WTC11 (cell line): ENCODE measurements around the gene SDCCAG8. TPM values are rescaled to one million over a fixed set of nuclear protein-coding genes. Genes with fewer than 3 reads are reported as not detected.

Experiments
- ATAC-seq: fragments of 200-7000 bp; cut with Tn5 transposase; 2 replicates; pipeline ENCODE4 v1.10.0; 2021; ENCODE audit warnings: mild to moderate bottlenecking, moderate library complexity
- CTCF ChIA-PET: fragments of 300-600 bp; sonication (Branson Sonifier 250); formaldehyde crosslinking; loops from one replicate; lab custom pipeline; 2021; ENCODE audit warnings: antibody characterized with exemption; lab: Charles Lee
- POLR2A ChIA-PET: fragments of 350-600 bp; sonication (Branson Sonifier 250); formaldehyde crosslinking; loops from one replicate; lab custom pipeline; 2021; ENCODE audit warnings: antibody characterized with exemption; lab: Charles Lee
- DNase-seq: peaks from one replicate; pipeline ENCODE4 v3.0.0; 2021; ENCODE audit warnings: low spot score
- H3K27ac Mint-ChIP-seq: 2 replicates; pipeline ENCODE4 v1.8.0; 2021; ENCODE audit warnings: mixed read lengths
- H3K27me3 Mint-ChIP-seq: 2 replicates; pipeline ENCODE4 v1.8.0; 2021; ENCODE audit warnings: low read depth, mild to moderate bottlenecking, moderate library complexity, mixed read lengths
- H3K36me3 Mint-ChIP-seq: 2 replicates; pipeline ENCODE4 v1.8.0; 2021; ENCODE audit warnings: mixed read lengths
- H3K4me1 Mint-ChIP-seq: 2 replicates; pipeline ENCODE4 v1.8.0; 2022; ENCODE audit warnings: mixed read lengths
- H3K4me3 Mint-ChIP-seq: 2 replicates; pipeline ENCODE4 v1.8.0; 2021; ENCODE audit warnings: mild to moderate bottlenecking, moderate library complexity, mixed read lengths
- H3K9me3 Mint-ChIP-seq: 2 replicates; pipeline ENCODE4 v1.8.0; 2021; ENCODE audit warnings: mixed read lengths
- NFATC4 ChIP-seq: fragments of 250-450 bp; sonication (Bioruptor Pico); IDR thresholded peaks from 2 replicates; pipeline ENCODE4 v1.9.0; 2021; ENCODE audit warnings: mild to moderate bottlenecking
- NFYB ChIP-seq: sonication (generic); formaldehyde crosslinking; conservative IDR thresholded peaks from 2 replicates; pipeline ENCODE4 v1.8.0; 2022; ENCODE audit warnings: low read depth, missing genetic modification reagents
- RELA ChIP-seq: sonication (generic); formaldehyde crosslinking; IDR thresholded peaks from 2 replicates; pipeline ENCODE4 v1.8.1; 2022; ENCODE audit warnings: missing genetic modification reagents, mild to moderate bottlenecking, borderline replicate concordance
- SMAD3 ChIP-seq: sonication (generic); formaldehyde crosslinking; IDR thresholded peaks from 2 replicates; pipeline ENCODE4 v1.8.0; 2022; ENCODE audit warnings: missing genetic modification reagents, mild to moderate bottlenecking, borderline replicate concordance
- SMAD4 ChIP-seq: sonication (generic); formaldehyde crosslinking; IDR thresholded peaks from 2 replicates; pipeline ENCODE4 v1.8.0; 2022; ENCODE audit warnings: mild to moderate bottlenecking, missing genetic modification reagents
- TEAD1 ChIP-seq: sonication (generic); formaldehyde crosslinking; IDR thresholded peaks from 2 replicates; pipeline ENCODE4 v1.8.0; 2022; ENCODE audit warnings: mild to moderate bottlenecking, missing genetic modification reagents
- ZNF232 ChIP-seq: sonication (generic); formaldehyde crosslinking; IDR thresholded peaks from 2 replicates; pipeline ENCODE4 v1.8.0; 2022; ENCODE audit warnings: mild to moderate bottlenecking, missing genetic modification reagents
- ZNF396 ChIP-seq: fragments of 250-450 bp; sonication (Bioruptor Pico); IDR thresholded peaks from 2 replicates; pipeline ENCODE4 v1.8.0; 2021; ENCODE audit warnings: mild to moderate bottlenecking, moderate library complexity, borderline replicate concordance
- total RNA-seq: library from RNA; stranded (reverse); gene quantifications from 3 replicates; pipeline ENCODE4 v1.2.3, GENCODE V29; 2021
- TF ChIP-seq, protein P1 (sequence below): fragments of 250-450 bp; sonication (Bioruptor Pico); IDR thresholded peaks from 2 replicates; pipeline ENCODE4 v1.9.0; 2021; ENCODE audit warnings: mild to moderate bottlenecking
- TF ChIP-seq, protein P2 (sequence below): sonication (generic); formaldehyde crosslinking; IDR thresholded peaks from 2 replicates; pipeline ENCODE4 v1.8.1; 2022; ENCODE audit warnings: missing genetic modification reagents, borderline replicate concordance
- TF ChIP-seq, protein P3 (sequence below): sonication (generic); formaldehyde crosslinking; IDR thresholded peaks from 2 replicates; pipeline ENCODE4 v1.8.1; 2023; ENCODE audit warnings: mild to moderate bottlenecking, missing genetic modification reagents, moderate library complexity
- TF ChIP-seq, protein P4 (sequence below): sonication (generic); formaldehyde crosslinking; IDR thresholded peaks from 2 replicates; pipeline ENCODE4 v1.8.1; 2023; ENCODE audit warnings: mild to moderate bottlenecking, moderate library complexity, missing genetic modification reagents
- TF ChIP-seq, protein P5 (sequence below): fragments of 250-450 bp; sonication (Bioruptor Pico); IDR thresholded peaks from 2 replicates; pipeline ENCODE4 v1.9.0; 2021; ENCODE audit warnings: moderate library complexity, mild to moderate bottlenecking, inconsistent platforms, borderline replicate concordance
- TF ChIP-seq, protein P6 (sequence below): fragments of 250-450 bp; sonication (Bioruptor Pico); IDR thresholded peaks from 2 replicates; pipeline ENCODE4 v1.9.0; 2021; ENCODE audit warnings: mild to moderate bottlenecking, borderline replicate concordance
- TF ChIP-seq, protein P7 (sequence below): sonication (generic); formaldehyde crosslinking; IDR thresholded peaks from 2 replicates; pipeline ENCODE4 v1.8.0; 2022; ENCODE audit warnings: mild to moderate bottlenecking, missing genetic modification reagents
- TF ChIP-seq, protein P8 (sequence below): sonication (generic); formaldehyde crosslinking; conservative IDR thresholded peaks from 2 replicates; pipeline ENCODE4 v1.8.1; 2022; ENCODE audit warnings: mild to moderate bottlenecking, missing genetic modification reagents

The SDCCAG8 gene
- total RNA-seq, 1 experiment from 2014 or later: 44.3 TPM

DNA sequence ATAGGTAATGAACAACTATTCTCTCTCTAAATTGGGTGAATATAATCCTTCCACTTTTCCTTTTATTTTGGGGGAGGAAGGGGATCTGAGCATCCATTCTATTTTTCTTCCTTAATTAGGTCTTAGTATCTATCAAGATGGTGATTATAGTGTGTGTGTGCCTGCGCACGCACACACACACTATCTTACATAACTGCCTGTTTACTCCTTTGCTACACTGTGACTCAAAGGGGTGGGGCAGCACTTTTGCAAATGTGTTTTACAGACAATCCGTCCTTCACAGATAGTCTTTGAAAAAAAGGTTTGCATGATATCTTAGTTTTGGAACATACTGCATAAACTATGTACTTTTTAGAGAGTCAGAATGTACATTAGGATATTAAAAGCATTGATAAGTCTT lies 191.5 kb downstream of the SDCCAG8 start:
- H3K9me3 Mint-ChIP-seq: peaks cover 4% of the 10 kb centered on the region; the same call in 1 of the 2 replicates
- H3K4me1 Mint-ChIP-seq: 0 out of 2 replicates have a peak, but pooled peaks cover 5% of the 10 kb centered on the region
- POLR2A ChIA-PET: no interaction called here
- H3K36me3 Mint-ChIP-seq: no peaks in the 10 kb centered on the region
- CTCF ChIA-PET: interaction anchor here (1.1 kb wide), 1 partner anchor 104 kb away, joined by 5 read pairs; no protein-coding TSS in a partner anchor
- ATAC-seq (no peak), DNase-seq (no peak)
- H3K27ac Mint-ChIP-seq: no peak overlapping the region
- no peaks in the 10 kb centered on the region for H3K27me3 Mint-ChIP-seq
- TF ChIP-seq, protein P1, sequence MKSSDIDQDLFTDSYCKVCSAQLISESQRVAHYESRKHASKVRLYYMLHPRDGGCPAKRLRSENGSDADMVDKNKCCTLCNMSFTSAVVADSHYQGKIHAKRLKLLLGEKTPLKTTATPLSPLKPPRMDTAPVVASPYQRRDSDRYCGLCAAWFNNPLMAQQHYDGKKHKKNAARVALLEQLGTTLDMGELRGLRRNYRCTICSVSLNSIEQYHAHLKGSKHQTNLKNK (CRISPR knock-in tag): no peak
- TF ChIP-seq ZNF232 (CRISPR knock-in tag) (no peak), TEAD1 (CRISPR knock-in tag) (no peak), NFATC4 (CRISPR knock-in tag) (no peak), SMAD3 (no peak)
- TF ChIP-seq, protein P2, sequence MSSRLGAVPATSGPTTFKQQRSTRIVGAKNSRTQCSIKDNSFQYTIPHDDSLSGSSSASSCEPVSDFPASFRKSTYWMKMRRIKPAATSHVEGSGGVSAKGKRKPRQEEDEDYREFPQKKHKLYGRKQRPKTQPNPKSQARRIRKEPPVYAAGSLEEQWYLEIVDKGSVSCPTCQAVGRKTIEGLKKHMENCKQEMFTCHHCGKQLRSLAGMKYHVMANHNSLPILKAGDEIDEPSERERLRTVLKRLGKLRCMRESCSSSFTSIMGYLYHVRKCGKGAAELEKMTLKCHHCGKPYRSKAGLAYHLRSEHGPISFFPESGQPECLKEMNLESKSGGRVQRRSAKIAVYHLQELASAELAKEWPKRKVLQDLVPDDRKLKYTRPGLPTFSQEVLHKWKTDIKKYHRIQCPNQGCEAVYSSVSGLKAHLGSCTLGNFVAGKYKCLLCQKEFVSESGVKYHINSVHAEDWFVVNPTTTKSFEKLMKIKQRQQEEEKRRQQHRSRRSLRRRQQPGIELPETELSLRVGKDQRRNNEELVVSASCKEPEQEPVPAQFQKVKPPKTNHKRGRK (CRISPR knock-in tag): no peak
- TF ChIP-seq, protein P3, sequence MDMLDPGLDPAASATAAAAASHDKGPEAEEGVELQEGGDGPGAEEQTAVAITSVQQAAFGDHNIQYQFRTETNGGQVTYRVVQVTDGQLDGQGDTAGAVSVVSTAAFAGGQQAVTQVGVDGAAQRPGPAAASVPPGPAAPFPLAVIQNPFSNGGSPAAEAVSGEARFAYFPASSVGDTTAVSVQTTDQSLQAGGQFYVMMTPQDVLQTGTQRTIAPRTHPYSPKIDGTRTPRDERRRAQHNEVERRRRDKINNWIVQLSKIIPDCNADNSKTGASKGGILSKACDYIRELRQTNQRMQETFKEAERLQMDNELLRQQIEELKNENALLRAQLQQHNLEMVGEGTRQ: no peak
- TF ChIP-seq, protein P4, sequence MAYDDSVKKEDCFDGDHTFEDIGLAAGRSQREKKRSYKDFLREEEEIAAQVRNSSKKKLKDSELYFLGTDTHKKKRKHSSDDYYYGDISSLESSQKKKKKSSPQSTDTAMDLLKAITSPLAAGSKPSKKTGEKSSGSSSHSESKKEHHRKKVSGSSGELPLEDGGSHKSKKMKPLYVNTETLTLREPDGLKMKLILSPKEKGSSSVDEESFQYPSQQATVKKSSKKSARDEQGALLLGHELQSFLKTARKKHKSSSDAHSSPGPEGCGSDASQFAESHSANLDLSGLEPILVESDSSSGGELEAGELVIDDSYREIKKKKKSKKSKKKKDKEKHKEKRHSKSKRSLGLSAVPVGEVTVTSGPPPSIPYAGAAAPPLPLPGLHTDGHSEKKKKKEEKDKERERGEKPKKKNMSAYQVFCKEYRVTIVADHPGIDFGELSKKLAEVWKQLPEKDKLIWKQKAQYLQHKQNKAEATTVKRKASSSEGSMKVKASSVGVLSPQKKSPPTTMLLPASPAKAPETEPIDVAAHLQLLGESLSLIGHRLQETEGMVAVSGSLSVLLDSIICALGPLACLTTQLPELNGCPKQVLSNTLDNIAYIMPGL (CRISPR knock-in tag): no peak
- TF ChIP-seq, protein P5, sequence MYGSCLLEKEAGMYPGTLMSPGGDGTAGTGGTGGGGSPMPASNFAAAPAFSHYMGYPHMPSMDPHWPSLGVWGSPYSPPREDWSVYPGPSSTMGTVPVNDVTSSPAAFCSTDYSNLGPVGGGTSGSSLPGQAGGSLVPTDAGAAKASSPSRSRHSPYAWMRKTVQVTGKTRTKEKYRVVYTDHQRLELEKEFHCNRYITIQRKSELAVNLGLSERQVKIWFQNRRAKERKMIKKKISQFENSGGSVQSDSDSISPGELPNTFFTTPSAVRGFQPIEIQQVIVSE (CRISPR knock-in tag): no peak
- TF ChIP-seq, protein P6, sequence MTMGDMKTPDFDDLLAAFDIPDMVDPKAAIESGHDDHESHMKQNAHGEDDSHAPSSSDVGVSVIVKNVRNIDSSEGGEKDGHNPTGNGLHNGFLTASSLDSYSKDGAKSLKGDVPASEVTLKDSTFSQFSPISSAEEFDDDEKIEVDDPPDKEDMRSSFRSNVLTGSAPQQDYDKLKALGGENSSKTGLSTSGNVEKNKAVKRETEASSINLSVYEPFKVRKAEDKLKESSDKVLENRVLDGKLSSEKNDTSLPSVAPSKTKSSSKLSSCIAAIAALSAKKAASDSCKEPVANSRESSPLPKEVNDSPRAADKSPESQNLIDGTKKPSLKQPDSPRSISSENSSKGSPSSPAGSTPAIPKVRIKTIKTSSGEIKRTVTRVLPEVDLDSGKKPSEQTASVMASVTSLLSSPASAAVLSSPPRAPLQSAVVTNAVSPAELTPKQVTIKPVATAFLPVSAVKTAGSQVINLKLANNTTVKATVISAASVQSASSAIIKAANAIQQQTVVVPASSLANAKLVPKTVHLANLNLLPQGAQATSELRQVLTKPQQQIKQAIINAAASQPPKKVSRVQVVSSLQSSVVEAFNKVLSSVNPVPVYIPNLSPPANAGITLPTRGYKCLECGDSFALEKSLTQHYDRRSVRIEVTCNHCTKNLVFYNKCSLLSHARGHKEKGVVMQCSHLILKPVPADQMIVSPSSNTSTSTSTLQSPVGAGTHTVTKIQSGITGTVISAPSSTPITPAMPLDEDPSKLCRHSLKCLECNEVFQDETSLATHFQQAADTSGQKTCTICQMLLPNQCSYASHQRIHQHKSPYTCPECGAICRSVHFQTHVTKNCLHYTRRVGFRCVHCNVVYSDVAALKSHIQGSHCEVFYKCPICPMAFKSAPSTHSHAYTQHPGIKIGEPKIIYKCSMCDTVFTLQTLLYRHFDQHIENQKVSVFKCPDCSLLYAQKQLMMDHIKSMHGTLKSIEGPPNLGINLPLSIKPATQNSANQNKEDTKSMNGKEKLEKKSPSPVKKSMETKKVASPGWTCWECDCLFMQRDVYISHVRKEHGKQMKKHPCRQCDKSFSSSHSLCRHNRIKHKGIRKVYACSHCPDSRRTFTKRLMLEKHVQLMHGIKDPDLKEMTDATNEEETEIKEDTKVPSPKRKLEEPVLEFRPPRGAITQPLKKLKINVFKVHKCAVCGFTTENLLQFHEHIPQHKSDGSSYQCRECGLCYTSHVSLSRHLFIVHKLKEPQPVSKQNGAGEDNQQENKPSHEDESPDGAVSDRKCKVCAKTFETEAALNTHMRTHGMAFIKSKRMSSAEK: no peak
- no peak overlapping the region for H3K4me3 Mint-ChIP-seq

DNA sequence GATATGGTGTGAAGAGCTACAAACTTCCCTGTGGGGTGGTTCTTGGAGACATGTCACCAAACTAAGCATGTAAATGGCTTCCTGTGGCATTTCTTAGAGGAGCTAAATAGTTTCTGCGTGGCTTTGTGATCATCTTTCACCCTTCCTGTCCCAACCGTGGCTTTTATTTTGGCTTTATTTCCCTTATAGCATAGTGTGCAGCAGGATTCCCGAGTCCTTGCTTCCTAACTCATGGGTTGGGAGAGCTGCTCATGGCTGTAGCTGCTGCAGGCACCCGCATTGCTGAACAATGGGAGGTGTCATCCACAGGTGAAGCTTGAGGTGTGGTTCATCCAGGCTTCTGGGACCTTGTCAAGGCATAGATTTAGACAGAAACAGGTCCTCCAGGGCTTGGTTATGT lies 192.0 kb downstream of the SDCCAG8 start:
- H3K27ac Mint-ChIP-seq: no peak overlapping the region
- ATAC-seq: no peak
- no peaks in the 10 kb centered on the region for H3K36me3 Mint-ChIP-seq

DNA sequence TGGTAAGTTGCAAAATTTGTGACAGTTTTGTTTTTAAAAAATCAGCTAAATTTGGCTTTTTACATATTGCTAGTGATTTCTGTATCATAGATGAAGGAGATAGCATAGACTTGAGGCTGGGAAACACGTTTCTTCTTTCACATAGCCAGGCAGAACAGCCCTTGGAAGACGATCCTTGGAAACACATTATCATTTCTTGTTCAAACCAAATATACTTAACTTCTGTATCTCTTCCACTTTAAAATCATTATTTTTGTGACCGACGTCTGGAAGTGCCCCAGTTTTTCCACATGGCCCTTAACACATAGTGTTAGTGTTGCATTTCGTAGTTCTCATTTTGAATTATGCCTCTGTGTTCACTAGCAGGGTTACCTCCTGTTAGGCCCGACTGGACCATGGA lies 193.5 kb downstream of the SDCCAG8 start:
- Mint-ChIP-seq H3K27me3 (no peaks in the 10 kb centered on the region), H3K36me3 (no peaks in the 10 kb centered on the region), H3K9me3 (peaks cover 4% of the 10 kb centered on the region; the same call in 1 of the 2 replicates), H3K4me1 (0 out of 2 replicates have a peak, but pooled peaks cover 10% of the 10 kb centered on the region), H3K4me3 (no peak overlapping the region), H3K27ac (no peak overlapping the region)
- ChIA-PET CTCF (no interaction called here), POLR2A (no interaction called here)
- ATAC-seq (no peak), DNase-seq (no peak)
- TF ChIP-seq, protein P7, sequence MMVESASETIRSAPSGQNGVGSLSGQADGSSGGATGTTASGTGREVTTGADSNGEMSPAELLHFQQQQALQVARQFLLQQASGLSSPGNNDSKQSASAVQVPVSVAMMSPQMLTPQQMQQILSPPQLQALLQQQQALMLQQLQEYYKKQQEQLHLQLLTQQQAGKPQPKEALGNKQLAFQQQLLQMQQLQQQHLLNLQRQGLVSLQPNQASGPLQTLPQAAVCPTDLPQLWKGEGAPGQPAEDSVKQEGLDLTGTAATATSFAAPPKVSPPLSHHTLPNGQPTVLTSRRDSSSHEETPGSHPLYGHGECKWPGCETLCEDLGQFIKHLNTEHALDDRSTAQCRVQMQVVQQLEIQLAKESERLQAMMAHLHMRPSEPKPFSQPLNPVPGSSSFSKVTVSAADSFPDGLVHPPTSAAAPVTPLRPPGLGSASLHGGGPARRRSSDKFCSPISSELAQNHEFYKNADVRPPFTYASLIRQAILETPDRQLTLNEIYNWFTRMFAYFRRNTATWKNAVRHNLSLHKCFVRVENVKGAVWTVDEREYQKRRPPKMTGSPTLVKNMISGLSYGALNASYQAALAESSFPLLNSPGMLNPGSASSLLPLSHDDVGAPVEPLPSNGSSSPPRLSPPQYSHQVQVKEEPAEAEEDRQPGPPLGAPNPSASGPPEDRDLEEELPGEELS (CRISPR knock-in tag): no peak
- TF ChIP-seq ZNF396 (CRISPR knock-in tag) (no peak), NFYB (no peak)
- TF ChIP-seq, protein P8, sequence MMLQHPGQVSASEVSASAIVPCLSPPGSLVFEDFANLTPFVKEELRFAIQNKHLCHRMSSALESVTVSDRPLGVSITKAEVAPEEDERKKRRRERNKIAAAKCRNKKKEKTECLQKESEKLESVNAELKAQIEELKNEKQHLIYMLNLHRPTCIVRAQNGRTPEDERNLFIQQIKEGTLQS: no peak
- TF ChIP-seq, protein P3: no peak

More for the DNA sequence above, 192.0 kb downstream of the SDCCAG8 start:
- H3K4me3 Mint-ChIP-seq: no peak overlapping the region
- H3K4me1 Mint-ChIP-seq: 0 out of 2 replicates have a peak, but pooled peaks cover 5% of the 10 kb centered on the region
- peaks cover 4% of the 10 kb centered on the region; the same call in 1 of the 2 replicates for H3K9me3 Mint-ChIP-seq
- POLR2A ChIA-PET: no interaction called here
- TF ChIP-seq SMAD4 (no peak), RELA (CRISPR knock-in tag) (no peak), NFYB (no peak)
- no peak for DNase-seq
- CTCF ChIA-PET: interaction anchor here (0.7 to 1.1 kb wide), 2 partner anchors 44 to 104 kb away, joined by 5 to 10 read pairs; no protein-coding TSS in a partner anchor
- H3K27me3 Mint-ChIP-seq: no peaks in the 10 kb centered on the region
